GM21723 (cell line): ENCODE measurements around the gene ANTXR1.
"Not testable (repeated sequence)": the region's sequence is repeated elsewhere in the genome, so short reads cannot be mapped to it uniquely, and the experiment has no call there.

Source experiments
- ATAC-seq: cut with Tn5 transposase; IDR thresholded peaks from one replicate; pipeline ENCODE4 v1.9.1; 2021; ENCODE audit warnings: mild to moderate bottlenecking, moderate library complexity; ENCODE audit not compliant: unreplicated experiment

ANTXR1 gene

GRCh38 chr2:69255760-69256159, 242.8 kb downstream of the ANTXR1 start:
- no peak for ATAC-seq

DNA sequence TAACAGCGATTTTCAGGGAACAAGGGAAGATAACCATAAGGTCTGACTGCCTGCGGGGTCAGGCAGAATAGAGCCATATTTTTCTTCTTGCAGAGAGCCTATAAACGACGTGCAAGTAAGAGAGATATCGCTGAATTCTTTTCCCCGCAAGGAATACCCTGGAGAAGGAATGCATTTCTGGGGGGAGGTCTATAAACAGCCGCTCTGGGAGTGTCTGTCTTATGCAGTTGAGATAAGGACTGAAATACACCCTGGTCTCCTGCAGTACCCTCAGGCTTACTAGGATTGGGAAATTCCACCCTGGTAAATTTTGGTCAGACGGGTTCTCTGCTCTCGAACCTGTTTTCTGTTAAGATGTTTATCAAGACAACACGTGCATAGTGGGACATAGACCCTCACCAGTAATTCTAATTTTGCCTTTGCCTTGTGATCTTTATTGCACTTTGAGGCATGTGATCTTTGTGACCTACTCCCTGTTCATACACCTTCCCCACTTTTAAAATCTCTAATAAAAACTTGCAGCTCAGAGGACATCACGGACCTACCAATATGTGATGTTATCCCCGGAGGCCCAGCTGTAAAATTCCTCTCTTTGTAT, 247.1 kb downstream of the ANTXR1 start:
- ATAC-seq, result not testable (repeated sequence)

DNA sequence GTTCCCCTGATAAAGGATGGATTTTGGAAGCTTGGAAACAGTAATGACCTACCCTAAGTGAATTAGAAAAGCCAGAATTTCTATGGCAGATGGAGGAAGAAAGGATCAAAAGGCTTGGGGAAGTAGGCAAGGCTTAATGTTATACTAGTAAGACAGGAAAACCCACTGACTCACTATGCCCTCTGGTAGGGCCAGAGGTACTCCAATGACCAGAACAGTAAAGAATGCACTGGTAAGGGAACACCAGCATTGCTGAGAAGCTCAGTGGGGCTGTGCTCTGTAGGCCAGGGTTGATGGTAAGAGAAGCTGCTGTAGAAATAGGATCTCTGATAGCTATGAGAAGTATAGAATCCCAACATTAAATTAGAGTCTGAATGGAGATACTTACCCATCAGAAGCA, 247.7 kb downstream of the ANTXR1 start:
- ATAC-seq, result no peak

DNA sequence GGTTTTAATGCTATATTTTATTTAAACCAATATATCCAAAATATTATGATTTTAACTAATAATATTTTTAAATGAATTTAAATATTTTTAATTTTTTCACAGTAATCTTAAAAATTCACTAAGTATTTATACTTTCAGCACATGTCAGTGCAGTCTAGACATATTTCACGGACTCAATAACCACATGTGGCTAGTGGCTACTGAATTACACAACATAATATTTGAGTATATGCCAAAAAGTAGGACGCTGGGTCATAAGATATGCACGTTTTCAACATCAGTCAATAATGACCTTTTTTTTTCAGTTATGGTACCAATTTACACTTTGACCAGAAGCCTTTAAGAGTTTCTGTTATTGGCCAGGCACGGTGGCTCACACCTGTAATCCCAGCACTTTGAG, 256.4 kb downstream of the ANTXR1 start:
- no peak for ATAC-seq

DNA sequence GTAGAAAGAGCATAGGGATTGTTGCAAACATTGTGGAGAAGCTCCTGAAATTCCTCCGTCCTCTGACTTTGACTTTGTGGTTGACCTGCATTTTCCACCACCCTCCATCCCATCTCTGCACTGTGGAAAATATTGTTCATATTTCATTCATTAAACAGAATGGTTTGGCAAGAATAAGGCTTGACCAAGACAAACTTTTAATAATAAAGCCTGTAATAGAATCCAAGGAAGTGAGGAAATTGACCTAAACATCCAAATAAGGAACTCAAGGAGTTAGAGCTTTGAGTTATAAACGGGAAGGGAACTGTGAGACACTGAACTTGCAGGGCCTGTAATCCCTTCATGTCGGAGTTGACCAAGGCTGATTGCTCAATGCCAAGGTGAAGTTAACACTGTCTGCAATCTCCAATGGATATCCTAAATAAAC, 258.9 kb downstream of the ANTXR1 start:
- ATAC-seq, result no peak

- ATAC-seq, result no peak
Measured at GRCh38 chr2:69272803-69273471, 260.0 kb downstream of the ANTXR1 start.

DNA sequence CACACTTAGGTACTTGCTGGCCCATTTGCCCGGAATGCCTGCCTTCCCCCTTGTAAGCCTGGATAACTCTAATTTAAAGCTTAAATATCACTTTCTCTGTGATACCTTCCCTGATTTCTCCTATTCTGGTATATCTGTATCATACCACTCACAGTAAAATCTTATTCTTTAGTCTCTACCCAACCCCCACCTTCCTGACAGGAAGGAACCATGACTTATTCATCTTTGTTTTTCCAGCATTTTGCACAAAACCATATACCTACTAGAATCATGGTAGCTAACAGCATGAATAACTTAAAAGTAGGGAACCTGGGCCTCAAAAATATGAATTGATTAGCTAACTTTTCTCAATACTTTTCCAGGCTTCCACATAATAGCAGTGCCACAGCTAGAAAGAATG, 262.5 kb downstream of the ANTXR1 start:
- no peak for ATAC-seq

DNA sequence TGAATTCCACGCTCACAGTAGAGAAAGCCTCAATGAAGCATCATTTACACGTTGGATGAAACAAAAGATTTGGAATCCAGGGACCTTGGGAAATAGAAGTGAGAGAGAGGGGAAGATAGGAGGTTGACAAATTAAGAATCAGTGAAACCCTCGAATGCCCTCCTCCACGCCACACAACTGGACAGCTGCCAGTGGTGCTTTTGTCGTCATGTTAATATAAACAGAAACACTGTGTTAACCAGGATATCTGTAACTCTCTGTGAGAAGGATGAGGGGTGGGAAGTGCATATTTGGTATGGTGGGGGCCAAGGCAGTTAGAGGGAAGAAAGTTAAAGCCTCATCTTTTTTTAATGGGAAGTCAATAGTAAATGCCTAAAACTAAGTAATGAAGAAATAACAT, 265.4 kb downstream of the ANTXR1 start:
- ATAC-seq, result no peak

- ATAC-seq, result no peak
Measured at GRCh38 chr2:69279211-69279610, 266.2 kb downstream of the ANTXR1 start.

- ATAC-seq, result no peak
Measured at GRCh38 chr2:69279931-69280681, 267.1 kb downstream of the ANTXR1 start.

DNA sequence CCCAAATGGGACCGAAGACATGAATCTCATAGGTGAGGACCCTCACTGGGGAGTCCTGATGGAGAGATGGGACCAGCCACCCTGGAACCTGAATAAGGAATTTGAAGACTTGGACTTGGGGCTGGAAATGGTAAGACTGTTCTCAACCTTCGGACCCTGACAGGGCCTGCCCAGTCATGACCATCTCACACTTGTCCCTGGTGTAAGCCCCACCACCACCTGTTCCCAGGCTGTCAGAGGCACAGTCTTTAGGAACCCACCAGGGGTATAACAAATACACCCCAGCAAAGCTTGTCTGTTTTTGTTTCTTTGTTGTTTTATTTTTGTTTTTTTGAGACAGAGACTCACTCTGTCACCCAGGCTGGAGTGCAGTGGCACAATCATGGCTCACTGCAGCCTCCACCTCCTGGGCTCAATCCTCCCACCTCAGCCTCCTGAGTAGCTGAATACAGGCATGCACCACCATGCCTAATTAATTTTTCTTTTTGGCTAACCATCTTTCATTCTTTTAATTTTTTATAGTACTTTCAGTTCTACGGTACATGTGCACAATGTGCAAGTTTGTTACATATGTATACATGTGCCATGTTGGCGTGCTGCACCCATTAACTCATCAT, 267.9 kb downstream of the ANTXR1 start:
- no peak for ATAC-seq

GRCh38 chr2:69285379-69285894, 272.5 kb downstream of the ANTXR1 start:
- ATAC-seq, result no peak

GRCh38 chr2:69287544-69287943, 274.6 kb downstream of the ANTXR1 start:
- ATAC-seq, result no peak

- ATAC-seq, result no peak
Measured at GRCh38 chr2:69288429-69288828, 275.4 kb downstream of the ANTXR1 start.

DNA sequence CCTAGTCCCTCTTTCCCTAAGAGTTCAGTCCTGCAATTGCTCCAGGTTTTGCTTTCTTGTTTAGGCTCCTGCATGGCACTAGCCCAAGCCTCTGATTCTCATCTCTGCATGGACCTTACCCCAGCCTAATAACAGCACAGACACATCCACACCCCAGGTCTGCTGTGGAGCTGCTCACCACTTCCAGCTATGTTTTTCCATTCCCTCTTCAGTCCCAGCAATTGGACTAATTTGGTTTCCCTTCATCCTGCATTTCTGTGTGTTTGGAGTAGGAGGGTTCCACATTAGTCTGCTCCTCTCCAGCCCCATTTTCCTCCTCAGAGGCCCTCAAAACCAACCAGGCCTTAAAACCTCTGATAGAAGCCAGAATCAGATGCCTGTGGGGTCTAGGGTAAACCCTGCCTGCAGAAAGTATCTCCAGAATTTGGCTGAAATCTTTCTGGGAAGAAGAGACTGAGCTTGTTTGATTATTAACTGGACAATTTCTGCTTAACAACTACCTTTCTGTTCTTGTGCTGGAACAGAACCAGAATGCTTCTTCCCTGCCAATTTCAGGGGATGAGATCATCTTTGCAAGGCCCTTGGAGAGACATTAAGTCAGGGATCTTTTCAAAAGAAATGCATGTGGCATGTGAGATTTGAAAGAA, 278.1 kb downstream of the ANTXR1 start:
- ATAC-seq, result no peak

- ATAC-seq, result no peak
Measured at GRCh38 chr2:69291721-69292120, 278.7 kb downstream of the ANTXR1 start.

DNA sequence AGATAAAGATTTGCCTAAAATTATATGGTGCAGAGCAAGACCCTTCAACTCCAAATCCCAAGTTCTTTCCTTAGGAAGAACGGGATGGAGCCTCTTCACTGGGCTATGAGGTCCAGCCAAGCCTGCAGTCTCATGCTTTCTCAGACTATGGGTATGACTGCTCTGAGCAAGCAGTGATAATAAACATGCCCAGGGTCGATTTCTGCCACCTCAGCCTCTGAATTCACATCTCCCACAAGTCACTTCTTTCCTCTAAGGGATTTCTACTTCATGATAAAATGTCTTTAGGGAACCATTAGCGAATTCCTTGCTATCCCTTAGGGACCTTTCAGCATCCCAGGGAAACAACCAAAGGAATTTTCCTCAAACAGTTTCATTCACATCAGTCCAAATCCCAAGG, 279.3 kb downstream of the ANTXR1 start:
- no peak for ATAC-seq

GRCh38 chr2:69296421-69296820, 283.4 kb downstream of the ANTXR1 start:
- no peak for ATAC-seq

DNA sequence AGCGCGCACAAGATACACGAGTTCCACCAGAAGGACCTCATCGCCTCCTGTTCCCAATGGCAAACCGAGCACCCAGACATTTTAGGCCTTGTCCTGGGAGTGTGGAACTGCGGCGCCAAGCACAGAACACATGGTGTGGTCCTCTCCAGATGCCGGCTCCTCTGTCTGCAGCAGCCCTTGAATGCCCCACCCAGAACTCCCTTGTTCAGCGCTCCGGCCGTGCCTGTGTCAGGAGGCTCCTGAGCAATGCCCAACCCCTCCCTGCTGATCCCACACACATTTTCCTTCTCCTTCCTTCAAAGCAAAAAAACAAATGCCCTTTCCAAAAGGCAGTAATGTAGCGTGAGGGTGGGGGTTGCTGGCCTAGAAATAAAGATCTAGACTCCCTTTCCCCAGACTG, 284.2 kb downstream of the ANTXR1 start:
- ATAC-seq, result no peak

- ATAC-seq, result no peak
Measured at GRCh38 chr2:69298261-69298660, 285.3 kb downstream of the ANTXR1 start.

GRCh38 chr2:69298862-69299261, 285.9 kb downstream of the ANTXR1 start:
- ATAC-seq, result no peak
